Sciatic nerve (tissue), 2 donors: ENCODE measurements around the gene SERINC3. TPM values are rescaled to one million over a fixed set of nuclear protein-coding genes. Genes with fewer than 3 reads are reported as not detected.

Source experiments
- ATAC-seq: fragments of 200-7000 bp; cut with Tn5 transposase; one replicate; pipeline ENCODE4 v1.9.1; 2020; ENCODE audit warnings: mild to moderate bottlenecking, moderate library complexity
- DNase-seq: peaks from one replicate; pipeline ENCODE4 v3.0.0-alpha.2; 2020; ENCODE audit warnings: low spot score
- intact Hi-C: fragments of 100-400 bp; cut with DNase I; formaldehyde crosslinking; loops from one replicate; pipeline ENCODE4 v1.14.2; 2022
- total RNA-seq: library from RNA; stranded (reverse); fragmentation: NEBNext Ultra II Directional; extraction: Animal tissue kit (Norgen Biotek cat#: 25700); gene quantifications from one replicate; pipeline ENCODE4 v1.2.1, GENCODE V29; 2021
- donor health status: DM: no; HTN: no; CAD: no.
- donor health status: DM: no; HTN: no; CAD: no.

Gene SERINC3
- total RNA-seq, 1 donor from 2014 or later, result 114 TPM

- intact Hi-C loops, result no loop called here
- ATAC-seq (no peak), DNase-seq (no peak)
Measured at GRCh38 chr20:44497761-44498160, 24.1 kb downstream of the SERINC3 start.

- DNase-seq (no peak), ATAC-seq (no peak)
- intact Hi-C loops, result no loop called here
Measured at GRCh38 chr20:44496976-44497375, 24.9 kb downstream of the SERINC3 start.

GRCh38 chr20:44495802-44496481 lies 25.9 kb downstream of the SERINC3 start:
- intact Hi-C loops, result no loop called here
- no peak for ATAC-seq
- DNase-seq, result no peak

- ATAC-seq, result peak; percentile 43
- intact Hi-C loops, result no loop called here
- no peak for DNase-seq
Measured at GRCh38 chr20:44495257-44495656, 26.6 kb downstream of the SERINC3 start.

- DNase-seq (no peak), ATAC-seq (no peak)
- intact Hi-C loops, result no loop called here
Measured at GRCh38 chr20:44494681-44495080, 27.2 kb downstream of the SERINC3 start.

GRCh38 chr20:44494266-44494665 lies 27.6 kb downstream of the SERINC3 start:
- intact Hi-C loops, result no loop called here
- DNase-seq (no peak), ATAC-seq (no peak)

- ATAC-seq (peak; percentile 77), DNase-seq (no peak)
Measured at GRCh38 chr20:44491635-44492395, 30.1 kb downstream of the SERINC3 start.

GRCh38 chr20:44489931-44490330 lies 31.9 kb downstream of the SERINC3 start:
- intact Hi-C loops, result no loop called here
- ATAC-seq, result no peak

More at GRCh38 chr20:44491635-44492395, 30.1 kb downstream of the SERINC3 start:
- intact Hi-C loops, result no loop called here

GRCh38 chr20:44489223-44489622 lies 32.6 kb downstream of the SERINC3 start:
- DNase-seq, result no peak
- ATAC-seq, result no peak
- intact Hi-C loops, result no loop called here

More at GRCh38 chr20:44489931-44490330, 31.9 kb downstream of the SERINC3 start:
- no peak for DNase-seq

- DNase-seq (no peak), ATAC-seq (no peak)
- intact Hi-C loops, result no loop called here
Measured at GRCh38 chr20:44488551-44488950, 33.3 kb downstream of the SERINC3 start.

- intact Hi-C loops, result no loop called here
- DNase-seq (no peak), ATAC-seq (peak; percentile 41)
Measured at GRCh38 chr20:44485830-44486198, 36.1 kb downstream of the SERINC3 start.

GRCh38 chr20:44485078-44485829 lies 36.6 kb downstream of the SERINC3 start:
- no peak for ATAC-seq
- intact Hi-C loops, result no loop called here
- no peak for DNase-seq

- DNase-seq (no peak), ATAC-seq (no peak)
- intact Hi-C loops, result no loop called here
Measured at GRCh38 chr20:44483112-44483511, 38.8 kb downstream of the SERINC3 start.

GRCh38 chr20:44481719-44482416 lies 40.0 kb downstream of the SERINC3 start:
- no peak for ATAC-seq
- intact Hi-C loops, result no loop called here
- no peak for DNase-seq

- ATAC-seq (no peak), DNase-seq (no peak)
- intact Hi-C loops, result no loop called here
Measured at GRCh38 chr20:44480097-44480496, 41.8 kb downstream of the SERINC3 start.

- intact Hi-C loops, result no loop called here
- DNase-seq (no peak), ATAC-seq (no peak)
Measured at GRCh38 chr20:44479643-44480042, 42.2 kb downstream of the SERINC3 start.

- intact Hi-C loops, result no loop called here
- DNase-seq (no peak), ATAC-seq (no peak)
Measured at GRCh38 chr20:44478206-44478605, 43.7 kb downstream of the SERINC3 start.

GRCh38 chr20:44477151-44477550 lies 44.7 kb downstream of the SERINC3 start:
- intact Hi-C loops, result no loop called here
- ATAC-seq, result no peak
- no peak for DNase-seq
